ENCODE data around the gene BHLHA9. TPM values are rescaled to one million over a fixed set of nuclear protein-coding genes. Genes with fewer than 3 reads are reported as not detected.
"Not testable (repeated sequence)": the region's sequence is repeated elsewhere in the genome, so short reads cannot be mapped to it uniquely, and the experiment has no call there.

BHLHA9 gene
- polyA plus RNA-seq, 1 experiment = not detected

GRCh38 chr17:1302761-1303160 is 32.5 kb downstream of the BHLHA9 start:
- TF ChIP-seq CTCF (IDR thresholded peaks at IDR 0.05; ENCODE audit: low read depth, low read length) = no peak
- ChIA-PET POLR2A (no interaction called here), CTCF (no interaction called here)
- peaks cover 4% of the 10 kb centered on the region; the same call in 1 of the 2 replicates for H3K9me3 ChIP-seq (ENCODE audit: control insufficient read depth, insufficient read depth, low read length)
- no peak overlapping the region for H3K4me3 ChIP-seq (ENCODE audit: low read depth, low read length)
- DNase-seq (ENCODE audit: low read depth, low spot score) = no peak
- H3K27me3 ChIP-seq (ENCODE audit: control insufficient read depth, insufficient read depth, low read length) = peaks cover 40% of the 10 kb centered on the region
- H3K27ac ChIP-seq (ENCODE audit: low read depth, low read length) = no peak overlapping the region

- CTCF ChIA-PET = interaction anchor here (0.6 to 1.0 kb wide), 2 partner anchors 45 to 61 kb away, joined by 3 read pairs; no protein-coding TSS in a partner anchor
- no peak overlapping the region for H3K4me3 ChIP-seq (ENCODE audit: low read depth, low read length)
- POLR2A ChIA-PET = interaction anchor here (0.6 kb wide), 1 partner anchor 404 kb away, joined by 6 read pairs; no protein-coding TSS in a partner anchor
- DNase-seq (ENCODE audit: low read depth, low spot score) = no peak
- no peak for TF ChIP-seq CTCF (IDR thresholded peaks at IDR 0.05; ENCODE audit: low read depth, low read length)
- H3K27me3 ChIP-seq (ENCODE audit: control insufficient read depth, insufficient read depth, low read length) = peaks cover 29% of the 10 kb centered on the region
- H3K27ac ChIP-seq (ENCODE audit: low read depth, low read length) = no peak overlapping the region
- peaks cover 4% of the 10 kb centered on the region; the same call in 1 of the 2 replicates for H3K9me3 ChIP-seq (ENCODE audit: control insufficient read depth, insufficient read depth, low read length)
Measured at GRCh38 chr17:1304522-1304921, 34.3 kb downstream of the BHLHA9 start.

GRCh38 chr17:1304962-1305563 is 34.8 kb downstream of the BHLHA9 start:
- Histone ChIP-seq H3K4me3 (ENCODE audit: low read depth, low read length) (no peak overlapping the region), H3K27me3 (ENCODE audit: control insufficient read depth, insufficient read depth, low read length) (peaks cover 24% of the 10 kb centered on the region), H3K9me3 (ENCODE audit: control insufficient read depth, insufficient read depth, low read length) (peaks cover 4% of the 10 kb centered on the region; the same call in 1 of the 2 replicates), H3K27ac (ENCODE audit: low read depth, low read length) (no peak overlapping the region)
- TF ChIP-seq CTCF (IDR thresholded peaks at IDR 0.05; ENCODE audit: low read depth, low read length) = no peak
- ChIA-PET CTCF (interaction anchor here (0.6 to 1.0 kb wide), 2 partner anchors 45 to 60 kb away, joined by 3 read pairs; no protein-coding TSS in a partner anchor), POLR2A (interaction anchor here (0.6 kb wide), 1 partner anchor 404 kb away, joined by 6 read pairs; no protein-coding TSS in a partner anchor)
- no peak for DNase-seq (ENCODE audit: low read depth, low spot score)

GRCh38 chr17:1307829-1308228 is 37.6 kb downstream of the BHLHA9 start:
- H3K27me3 ChIP-seq (ENCODE audit: control insufficient read depth, insufficient read depth, low read length) = peaks cover 12% of the 10 kb centered on the region
- CTCF ChIA-PET; H3K4me3 ChIP-seq (ENCODE audit: low read depth, low read length); POLR2A ChIA-PET; H3K27ac ChIP-seq (ENCODE audit: low read depth, low read length); DNase-seq (ENCODE audit: low read depth, low spot score); H3K9me3 ChIP-seq (ENCODE audit: control insufficient read depth, insufficient read depth, low read length): not testable (repeated sequence)

GRCh38 chr17:1312261-1312870 is 42.1 kb downstream of the BHLHA9 start:
- Histone ChIP-seq H3K27ac (ENCODE audit: low read depth, low read length) (no peak overlapping the region), H3K9me3 (ENCODE audit: control insufficient read depth, insufficient read depth, low read length) (peaks cover 4% of the 10 kb centered on the region; the same call in 1 of the 2 replicates), H3K4me3 (ENCODE audit: low read depth, low read length) (no peak overlapping the region), H3K27me3 (ENCODE audit: control insufficient read depth, insufficient read depth, low read length) (peaks cover 18% of the 10 kb centered on the region)
- no peak for DNase-seq (ENCODE audit: low read depth, low spot score)
- TF ChIP-seq CTCF (IDR thresholded peaks at IDR 0.05; ENCODE audit: low read depth, low read length) = no peak
- ChIA-PET POLR2A (no interaction called here), CTCF (no interaction called here)
